ENCODE results near the gene CYTH4. TPM values are rescaled to one million over a fixed set of nuclear protein-coding genes. Genes with fewer than 3 reads are reported as not detected.

CYTH4 gene
- total RNA-seq, 1 donor from 2014 or later = 7.0 TPM

DNA sequence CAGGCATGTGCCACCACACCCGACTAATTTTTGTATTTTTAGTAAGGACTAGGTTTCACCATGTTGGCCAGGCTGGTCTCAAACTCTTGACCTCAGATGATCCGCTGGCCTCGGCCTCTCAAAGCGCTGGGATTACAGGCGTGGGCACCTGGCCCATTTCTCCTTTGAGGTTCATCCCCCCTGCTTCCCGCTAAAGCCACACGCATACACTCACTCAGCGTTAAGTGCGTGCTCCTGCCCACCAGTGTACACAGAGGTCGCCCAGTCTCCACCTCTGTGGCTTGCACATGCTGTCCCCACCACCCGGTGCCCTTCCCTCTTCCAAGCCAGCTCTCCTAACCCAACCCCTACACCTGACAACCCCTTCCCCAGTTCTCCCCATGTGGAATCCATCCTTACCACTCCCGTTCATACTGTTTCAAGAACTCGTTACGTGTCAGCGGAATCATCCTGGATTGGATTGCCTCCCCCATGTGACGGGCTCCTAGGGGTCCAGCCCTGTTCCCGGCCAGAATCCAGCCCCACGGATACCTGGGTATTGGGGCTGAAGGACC is 15.7 kb upstream of the CYTH4 start:
- ATAC-seq (ENCODE audit: poor library complexity) (peak; percentile 7), DNase-seq (no peak)
- intact Hi-C loops (cut with DNase I) = no loop called here

DNA sequence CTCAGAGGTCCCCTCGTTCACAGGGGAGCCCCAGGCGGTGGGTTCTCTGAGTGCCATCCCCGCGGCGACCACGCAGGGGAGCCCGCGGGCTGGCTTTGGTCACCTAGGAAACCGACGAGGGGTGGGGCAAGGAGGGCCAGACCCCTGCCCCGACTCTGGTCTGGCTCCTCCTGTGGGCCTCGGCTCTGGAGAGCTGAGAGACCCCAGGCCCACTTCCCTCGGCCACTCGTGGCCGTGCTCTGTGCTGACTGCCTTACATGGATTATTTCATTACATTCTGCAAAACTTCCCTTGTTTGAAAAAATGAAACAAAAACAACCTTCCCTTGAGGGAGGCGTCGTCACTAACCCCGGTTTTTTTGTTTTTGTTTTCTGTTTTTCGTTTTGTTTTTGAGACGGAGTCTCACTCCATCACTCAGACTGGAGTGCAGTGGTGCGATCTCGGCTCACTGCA is 15.1 kb upstream of the CYTH4 start:
- DNase-seq = peak; percentile 73
- peak; percentile 74 for ATAC-seq (ENCODE audit: poor library complexity)
- intact Hi-C loops (cut with DNase I) = no loop called here

DNA sequence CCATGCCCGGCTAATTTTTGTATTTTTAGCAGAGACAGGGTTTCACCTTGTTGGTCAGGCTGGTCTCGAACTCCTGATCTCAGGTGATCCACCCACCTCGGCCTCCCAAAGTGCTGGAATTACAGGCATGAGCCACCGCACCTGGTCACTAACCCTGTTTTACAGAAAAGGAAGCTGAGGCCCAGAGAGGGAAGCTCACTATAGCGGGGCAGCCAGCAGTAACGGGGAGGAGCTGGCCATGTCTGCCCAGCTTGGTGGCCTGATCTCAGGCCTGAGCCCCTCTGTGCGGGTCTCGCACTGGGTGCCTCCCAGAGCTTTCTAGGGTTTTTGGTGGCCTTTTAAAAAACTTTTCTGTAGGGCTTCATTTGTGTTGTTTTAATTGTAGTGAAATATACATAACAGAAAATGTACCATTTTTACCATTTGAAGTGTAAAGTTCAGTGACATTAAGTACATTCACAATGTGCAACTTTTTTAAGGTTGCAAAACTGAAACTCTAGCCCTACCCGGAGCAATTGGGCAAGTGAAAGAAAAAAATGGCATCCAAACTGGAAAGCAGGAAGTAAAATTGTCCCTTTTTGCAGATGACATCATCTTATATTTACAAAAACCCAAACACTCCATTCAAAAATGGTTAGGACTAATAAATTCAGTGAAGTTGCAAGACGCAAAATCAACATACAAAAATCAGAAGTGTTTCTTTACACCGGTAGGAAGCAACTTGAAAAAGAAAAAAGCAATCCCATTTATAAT is 14.5 kb upstream of the CYTH4 start:
- DNase-seq (no peak), ATAC-seq (ENCODE audit: poor library complexity) (peak; percentile 35)
- intact Hi-C loops (cut with DNase I) = no loop called here

DNA sequence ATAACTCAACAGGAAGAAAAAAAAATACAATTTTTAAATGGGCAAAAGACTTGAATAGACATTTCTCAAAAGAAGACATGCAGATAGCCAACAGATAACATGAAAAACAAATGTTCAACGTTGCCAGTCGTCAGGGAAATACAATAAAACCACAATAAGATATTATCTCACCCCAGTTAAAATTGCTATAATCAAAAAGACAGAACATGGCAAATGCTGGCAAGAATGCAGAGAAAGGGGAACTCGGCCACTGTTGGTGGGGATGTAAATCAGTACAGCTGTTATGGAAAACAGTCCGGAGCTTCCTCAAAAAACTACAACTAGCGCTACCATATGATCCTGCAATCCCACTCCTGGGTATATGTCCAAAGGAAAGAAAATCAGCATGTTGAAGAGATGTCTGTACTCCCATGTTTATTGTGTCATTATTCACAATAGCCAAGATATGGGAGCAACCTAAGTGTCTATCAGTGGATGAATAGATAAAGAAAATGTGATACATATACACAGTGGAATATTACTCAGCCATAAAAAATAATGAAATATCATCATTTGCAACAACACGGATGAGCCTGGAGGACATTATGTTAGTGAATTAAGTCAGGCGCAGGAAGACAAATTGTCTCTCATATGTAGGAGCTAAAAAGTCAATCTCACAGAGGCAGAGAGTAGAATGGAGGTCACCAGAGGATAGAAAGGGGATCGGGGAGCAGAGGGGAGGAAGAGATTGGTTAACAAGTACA is 12.2 kb upstream of the CYTH4 start:
- ATAC-seq (ENCODE audit: poor library complexity) (peak; percentile 32), DNase-seq (no peak)
- intact Hi-C loops (cut with DNase I) = no loop called here

DNA sequence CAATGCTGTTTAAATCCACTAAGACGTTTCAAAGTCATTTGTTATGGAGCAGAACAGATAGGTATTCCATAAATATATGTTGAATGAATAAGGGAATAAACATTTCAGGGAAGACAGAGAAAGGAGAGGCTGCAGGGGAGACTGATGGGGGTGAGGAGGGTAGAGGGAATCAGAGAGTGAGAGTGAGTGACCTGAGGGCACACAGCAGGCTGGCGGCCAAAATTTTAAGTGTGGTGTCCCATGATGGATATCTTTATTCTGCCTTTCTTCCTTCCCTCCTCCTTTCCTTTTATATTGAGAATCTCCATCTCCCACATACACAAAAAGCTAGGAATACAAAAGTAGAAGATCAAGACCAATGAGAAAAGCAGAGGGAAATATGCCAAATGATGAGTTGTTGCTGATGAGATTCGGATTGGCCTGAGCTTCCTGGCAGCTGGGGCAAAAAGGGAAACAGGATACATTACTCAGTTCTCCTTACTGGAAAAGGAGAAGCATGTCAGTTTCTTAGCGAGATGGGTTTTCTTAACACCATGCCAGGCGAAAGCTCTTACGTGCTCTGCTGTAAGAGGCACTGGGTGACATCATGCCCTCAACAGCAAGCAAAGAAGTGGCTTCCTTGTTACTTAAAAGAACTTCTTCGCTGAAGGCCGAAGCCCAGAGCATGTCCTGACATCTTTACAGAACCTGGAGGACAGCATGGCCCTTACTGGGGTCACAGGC is 11.2 kb upstream of the CYTH4 start:
- no peak for DNase-seq
- peak; percentile 38 for ATAC-seq (ENCODE audit: poor library complexity)
- intact Hi-C loops (cut with DNase I) = no loop called here

DNA sequence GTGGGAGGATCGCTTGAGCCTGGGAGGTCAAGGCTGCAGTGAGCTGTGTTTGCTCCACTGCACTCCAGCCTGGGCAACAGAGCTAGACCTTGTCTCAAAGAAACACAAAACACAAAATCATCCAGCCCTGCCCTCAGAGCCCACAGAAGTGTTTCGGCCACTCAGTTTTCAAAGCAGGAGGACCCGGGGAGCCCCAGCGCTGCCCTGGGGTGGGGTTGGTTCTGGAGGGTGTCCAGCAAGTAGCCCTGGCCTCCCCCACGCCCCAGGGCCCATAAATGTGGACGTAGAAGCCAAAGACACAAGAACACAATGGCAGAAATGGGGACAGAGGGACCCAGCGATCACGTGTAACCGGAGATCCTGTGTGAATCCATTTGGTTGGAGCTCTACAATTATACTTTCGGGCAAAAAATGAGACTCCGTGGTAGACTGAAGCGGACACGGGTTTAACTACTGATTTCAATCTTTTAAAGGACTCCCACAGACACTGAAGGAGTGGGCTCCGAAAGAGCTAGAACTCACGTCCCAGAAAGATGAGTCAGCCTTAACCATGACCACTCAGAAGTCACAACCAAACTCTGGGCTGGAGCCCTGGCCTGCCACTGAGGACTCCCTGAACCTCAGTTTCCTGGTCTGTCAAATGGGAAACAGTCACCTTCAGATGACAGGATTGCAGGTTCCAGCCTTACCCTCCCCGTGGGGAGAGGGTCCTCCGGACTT is 9.0 kb upstream of the CYTH4 start:
- ATAC-seq (ENCODE audit: poor library complexity) = no peak
- DNase-seq = no peak
- intact Hi-C loops (cut with DNase I) = no loop called here

DNA sequence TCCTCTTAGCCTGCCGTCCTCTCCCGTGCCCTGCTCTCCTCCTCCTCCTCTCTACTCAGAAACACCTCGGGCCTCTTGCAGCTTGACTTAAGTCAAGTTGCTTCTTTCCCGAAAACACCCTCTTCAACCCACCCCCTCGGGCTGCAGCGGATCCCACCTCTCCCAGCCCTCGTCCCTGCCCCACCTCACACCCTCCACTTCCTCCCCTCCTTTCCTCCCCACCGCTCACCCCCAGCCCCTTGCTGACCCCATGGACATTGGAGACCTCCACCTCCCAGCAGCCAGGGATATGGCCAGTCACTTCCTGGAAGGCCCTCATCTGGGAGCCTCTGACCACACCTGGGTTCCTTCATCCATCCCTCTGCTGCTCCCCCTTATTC is 8.5 kb upstream of the CYTH4 start:
- DNase-seq (no peak), ATAC-seq (ENCODE audit: poor library complexity) (no peak)
- intact Hi-C loops (cut with DNase I) = no loop called here

DNA sequence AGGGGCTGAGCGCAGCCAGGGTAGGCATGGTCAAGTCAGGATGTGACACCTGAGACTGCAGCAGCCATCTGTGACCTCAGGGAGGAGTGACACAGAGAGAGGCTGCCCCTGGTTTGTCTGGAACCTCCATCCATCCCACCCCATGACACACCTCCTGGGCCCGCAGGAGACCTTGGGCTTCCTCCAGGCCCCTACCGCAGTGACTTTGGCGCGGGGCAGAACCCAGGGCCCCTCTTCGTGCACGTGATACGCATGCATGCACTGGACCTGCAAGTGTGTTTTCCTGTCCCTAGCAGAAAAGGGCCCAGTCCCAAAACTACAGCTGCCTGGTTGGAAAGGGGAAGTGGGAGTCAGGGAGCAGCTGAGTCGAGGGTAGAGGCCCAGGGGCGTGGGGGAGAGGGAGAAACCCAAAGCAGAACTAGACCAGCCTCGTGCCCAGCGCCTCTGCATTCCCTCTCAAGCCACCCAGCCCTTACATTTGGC is 7.9 kb upstream of the CYTH4 start:
- DNase-seq = peak; percentile 78
- ATAC-seq (ENCODE audit: poor library complexity) = peak; percentile 73
- intact Hi-C loops (cut with DNase I) = no loop called here

DNA sequence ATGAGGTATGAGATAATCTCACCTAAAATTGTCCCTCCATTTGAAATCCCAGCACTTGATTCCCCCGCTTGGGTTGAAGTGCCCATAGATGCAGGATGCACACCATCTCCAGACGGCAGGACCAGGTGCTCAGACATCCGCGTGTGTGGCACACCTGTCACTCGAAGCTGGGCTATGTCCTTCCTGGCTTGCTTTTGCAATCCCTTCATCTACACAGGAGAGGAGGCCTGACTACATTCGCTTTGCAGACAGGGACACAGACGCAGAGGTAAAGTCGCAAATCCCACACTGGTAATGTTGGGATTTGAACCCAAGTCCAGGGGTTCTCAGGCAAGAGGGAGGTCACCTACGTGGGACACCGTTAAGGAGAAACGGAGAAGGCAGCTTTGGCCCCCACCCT is 7.2 kb upstream of the CYTH4 start:
- no peak for ATAC-seq (ENCODE audit: poor library complexity)
- no peak for DNase-seq
- intact Hi-C loops (cut with DNase I) = no loop called here

DNA sequence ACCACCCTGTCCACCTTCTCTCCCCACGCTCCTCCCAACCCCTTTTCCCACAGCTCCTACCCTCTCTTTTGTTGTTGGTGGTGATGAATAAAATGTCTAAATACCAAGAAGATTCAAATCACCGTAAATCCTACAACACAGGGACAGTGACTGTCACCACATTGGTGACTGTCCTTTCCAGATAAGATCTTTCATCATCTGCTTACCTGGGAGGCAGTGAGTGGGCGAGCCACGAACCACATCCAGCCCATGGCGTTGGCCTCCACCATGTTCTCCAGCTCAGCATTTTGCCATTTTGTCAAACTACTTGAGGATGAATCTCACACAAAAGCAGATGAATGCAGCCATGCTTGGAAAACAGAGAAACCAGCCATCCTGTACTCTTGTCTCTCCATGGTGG is 6.7 kb upstream of the CYTH4 start:
- intact Hi-C loops (cut with DNase I) = no loop called here
- ATAC-seq (ENCODE audit: poor library complexity) = no peak
- DNase-seq = no peak

DNA sequence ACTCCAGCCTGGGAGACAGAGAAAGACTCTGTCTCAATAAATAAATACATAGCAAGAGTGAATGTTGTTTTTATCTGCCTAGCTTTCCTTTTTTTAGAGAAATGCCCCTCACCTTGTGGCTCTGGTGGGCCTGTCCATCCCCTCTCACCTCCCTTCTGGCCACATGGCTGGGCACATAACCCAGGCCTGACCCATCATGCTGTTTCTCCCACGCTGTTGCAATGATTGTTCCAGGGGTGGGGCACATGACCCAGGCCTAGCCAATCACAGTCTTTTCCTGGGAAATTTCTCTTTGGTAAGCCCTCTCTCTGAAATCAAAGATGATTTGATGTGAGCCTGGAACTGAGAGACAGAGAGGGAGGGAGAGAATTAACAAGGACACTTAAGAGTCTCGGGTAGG is 5.5 kb upstream of the CYTH4 start:
- ATAC-seq (ENCODE audit: poor library complexity) (no peak), DNase-seq (no peak)
- intact Hi-C loops (cut with DNase I) = no loop called here

DNA sequence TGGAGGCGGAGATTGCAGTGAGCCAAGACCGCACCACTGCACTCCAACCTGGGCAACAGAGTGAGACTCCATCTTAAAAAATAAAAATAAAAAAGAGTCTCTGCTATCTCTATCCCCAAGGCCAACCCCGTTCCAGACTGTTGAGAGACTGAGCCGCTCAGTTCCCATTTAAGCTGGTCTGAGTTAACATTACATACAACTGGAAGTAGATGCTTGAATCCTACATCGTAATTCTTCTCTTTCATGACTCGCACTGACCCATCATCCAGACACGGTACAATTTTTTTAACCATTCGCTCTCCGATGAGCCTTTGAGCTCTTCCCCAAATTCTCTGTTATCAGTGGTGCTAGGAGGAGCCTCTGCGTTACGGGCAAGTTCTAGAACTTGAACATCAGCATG is 4.9 kb upstream of the CYTH4 start:
- DNase-seq (no peak), ATAC-seq (ENCODE audit: poor library complexity) (no peak)
- intact Hi-C loops (cut with DNase I) = no loop called here

DNA sequence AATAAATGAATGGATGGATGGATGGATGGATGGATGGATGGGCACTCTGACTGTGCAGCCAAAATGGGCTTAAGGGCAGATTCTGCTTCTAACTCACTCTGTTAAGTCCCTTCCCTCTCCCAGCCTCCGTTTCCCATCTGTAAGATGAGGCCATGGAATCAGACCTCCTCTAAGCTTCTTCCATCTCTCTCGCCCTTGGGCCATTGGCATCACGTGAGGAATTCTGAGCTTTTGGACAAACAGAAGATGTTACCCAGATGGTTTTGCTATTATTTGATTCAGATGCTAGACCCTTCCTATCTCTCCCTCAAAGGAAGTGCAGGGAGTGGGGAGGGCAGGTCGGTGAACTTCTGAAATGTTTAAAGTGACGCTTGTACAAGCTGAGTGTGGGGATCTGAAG is 4.0 kb upstream of the CYTH4 start:
- intact Hi-C loops (cut with DNase I) = no loop called here
- no peak for DNase-seq
- no peak for ATAC-seq (ENCODE audit: poor library complexity)

DNA sequence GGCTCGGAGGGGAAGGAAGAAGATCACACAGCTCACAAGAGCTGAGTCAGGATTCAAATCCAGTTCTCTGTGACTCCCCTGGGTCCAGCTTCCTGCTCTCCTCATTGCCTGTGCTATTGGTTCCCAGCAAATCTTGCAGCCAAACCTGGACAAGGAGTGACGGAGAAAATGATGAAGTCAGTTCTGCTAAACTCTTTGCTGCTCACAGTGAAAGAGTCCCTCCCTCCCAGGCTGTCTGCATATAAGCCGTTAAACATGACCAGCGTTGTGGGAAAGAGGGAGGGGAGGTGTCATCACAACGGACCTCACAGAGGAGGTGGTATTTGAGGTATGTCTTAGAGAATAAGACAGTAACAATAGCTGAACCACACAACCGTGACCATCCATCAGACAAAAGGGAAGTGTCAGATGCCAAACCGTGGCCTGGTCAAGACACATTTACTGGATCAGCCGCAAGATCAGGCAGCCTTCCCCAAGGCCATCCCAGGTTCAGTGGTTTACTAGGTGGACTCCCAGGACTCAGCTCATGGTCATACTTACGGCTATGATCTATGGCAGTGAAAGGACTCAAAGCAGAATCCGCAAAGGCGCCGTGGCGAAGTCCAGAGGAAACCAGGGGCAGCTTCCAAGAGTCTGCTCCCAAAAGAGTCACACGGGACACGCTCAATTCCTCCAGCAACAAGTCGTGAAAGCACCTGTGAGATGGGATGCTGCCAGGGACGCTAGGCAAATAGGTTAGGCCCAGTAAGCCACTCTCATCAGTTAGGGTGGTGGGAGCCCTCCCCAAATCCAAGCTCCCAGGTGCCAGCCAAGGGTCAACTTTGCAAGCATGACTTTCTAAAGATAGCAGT is 2.8 kb upstream of the CYTH4 start:
- intact Hi-C loops (cut with DNase I) = no loop called here
- DNase-seq (no peak), ATAC-seq (ENCODE audit: poor library complexity) (no peak)

DNA sequence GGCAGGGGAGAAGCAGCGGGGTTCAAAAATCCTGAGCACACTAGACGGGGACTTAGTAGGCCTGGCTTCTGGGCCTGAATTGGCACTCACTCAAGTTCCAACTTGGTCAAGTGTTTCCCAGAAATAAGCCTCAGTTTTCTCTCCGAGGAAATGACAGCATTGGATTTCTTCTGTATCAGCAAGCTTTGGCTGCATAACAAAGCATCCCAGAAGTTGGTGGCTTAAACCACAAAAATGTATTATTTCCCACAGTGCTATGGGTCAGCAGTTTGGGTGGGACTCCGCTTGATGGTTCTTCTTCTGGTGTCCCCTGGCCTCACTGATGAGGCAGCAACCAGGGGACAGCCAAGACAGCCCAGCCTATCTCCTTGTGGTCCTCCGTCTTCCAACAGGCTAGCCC is 1.6 kb upstream of the CYTH4 start:
- DNase-seq (no peak), ATAC-seq (ENCODE audit: poor library complexity) (no peak)
- intact Hi-C loops (cut with DNase I) = no loop called here

DNA sequence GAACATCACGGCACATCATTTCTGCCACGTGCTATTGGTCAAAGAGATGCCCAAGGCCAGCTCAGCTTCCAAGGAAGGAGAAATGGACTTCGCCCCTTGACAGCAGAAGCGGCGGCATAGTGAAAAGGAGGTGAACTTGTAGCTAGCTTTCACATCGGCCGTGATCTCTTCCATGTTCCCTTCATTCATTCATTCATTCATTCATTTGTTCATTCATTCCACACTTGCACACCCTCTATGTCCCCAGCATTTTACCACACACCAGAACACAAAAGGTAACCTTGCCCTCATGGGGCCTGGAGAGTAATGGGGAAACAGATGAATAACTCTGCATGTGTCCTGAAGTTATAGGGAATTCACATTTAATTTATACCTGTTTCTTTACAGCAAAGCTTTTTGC is 1.1 kb upstream of the CYTH4 start:
- DNase-seq (no peak), ATAC-seq (ENCODE audit: poor library complexity) (no peak)
- intact Hi-C loops (cut with DNase I) = no loop called here

DNA sequence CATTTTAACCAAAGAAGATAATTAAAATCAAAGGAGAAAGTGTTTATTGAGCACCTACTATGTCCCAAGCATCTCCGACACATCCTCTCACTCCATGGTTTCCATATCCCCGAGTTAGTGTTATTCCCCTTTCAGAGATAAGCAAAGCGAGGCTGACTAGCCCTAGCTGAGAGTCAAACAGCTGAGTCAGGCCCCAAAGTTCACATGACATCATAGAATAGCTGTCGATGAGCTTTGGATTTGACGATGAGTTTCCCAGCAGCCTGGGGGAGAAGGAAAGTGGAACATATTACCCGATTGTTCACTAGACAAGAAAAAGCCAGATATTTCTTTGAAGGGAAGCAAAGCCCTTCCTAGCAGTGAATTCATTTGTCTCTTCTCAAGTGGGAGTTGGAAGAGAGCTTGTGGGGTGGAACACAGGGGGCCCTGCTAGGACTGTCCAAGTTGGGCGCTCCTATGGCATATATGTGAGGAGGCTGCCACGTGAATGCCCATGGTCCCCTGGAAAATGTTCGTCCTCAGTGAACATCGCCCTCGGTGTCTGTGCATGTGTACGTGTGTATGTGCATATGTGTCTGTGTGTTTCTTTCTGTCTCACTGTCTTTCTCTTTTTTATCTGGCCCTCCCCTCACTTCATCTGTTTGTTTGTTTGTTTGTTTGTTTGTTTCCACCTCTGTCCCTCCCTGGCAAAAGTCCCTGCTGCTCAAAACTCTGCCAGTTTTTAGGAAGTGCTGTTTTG is 493 bp upstream of the CYTH4 start:
- ATAC-seq (ENCODE audit: poor library complexity) (no peak), DNase-seq (no peak)
- intact Hi-C loops (cut with DNase I) = no loop called here

All from Right ventricle myocardium superior (tissue), 1 donor.